Inferior parietal cortex (tissue), 1 donor: ENCODE data around the gene PSAPL1.

Source experiments
- DNase-seq: peaks from one replicate; pipeline ENCODE4 v3.0.0-alpha.2; 2016; ENCODE audit errors: extremely low spot score

The PSAPL1 gene

DNA sequence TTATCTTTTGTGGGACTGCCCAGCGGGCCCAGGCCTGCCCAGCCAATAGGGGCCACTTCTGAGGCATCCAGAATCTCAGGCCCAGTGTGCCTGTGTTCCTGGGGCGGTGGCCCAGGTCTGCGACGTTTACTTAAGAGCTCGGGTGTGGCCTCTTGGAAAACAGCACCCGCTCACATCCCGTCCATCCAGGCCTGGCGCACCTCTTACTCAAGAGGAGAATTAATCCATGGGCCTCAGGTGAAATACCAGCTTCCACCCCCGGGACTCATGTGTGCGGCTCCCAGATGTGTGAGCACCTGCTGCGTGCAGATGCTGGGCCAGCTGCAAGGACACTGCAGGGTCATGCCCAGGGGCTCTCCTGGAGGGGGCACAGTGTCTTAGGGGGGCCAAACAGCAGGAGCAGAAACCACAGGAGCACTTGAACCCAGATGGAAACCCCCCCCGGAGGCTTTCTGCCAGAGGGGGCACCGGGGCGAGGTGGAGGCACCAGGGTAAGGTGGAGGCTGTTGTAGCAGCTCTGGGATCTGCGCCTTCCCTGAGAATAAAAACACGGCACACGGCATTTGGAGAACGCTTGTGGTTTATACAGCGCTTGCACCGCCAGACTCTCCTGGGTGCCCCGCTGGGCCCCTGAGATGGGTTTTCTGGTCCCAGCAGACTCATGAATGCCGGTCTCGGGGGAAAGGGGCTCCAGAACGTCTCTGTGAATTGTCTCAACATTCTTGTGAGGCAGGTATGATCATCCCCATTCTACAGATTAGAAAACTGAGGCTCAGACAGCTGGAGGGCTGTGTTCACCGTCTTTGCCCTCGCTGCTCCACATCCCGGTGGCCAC lies 2.8 kb downstream of the PSAPL1 start:
- DNase-seq: no peak

DNA sequence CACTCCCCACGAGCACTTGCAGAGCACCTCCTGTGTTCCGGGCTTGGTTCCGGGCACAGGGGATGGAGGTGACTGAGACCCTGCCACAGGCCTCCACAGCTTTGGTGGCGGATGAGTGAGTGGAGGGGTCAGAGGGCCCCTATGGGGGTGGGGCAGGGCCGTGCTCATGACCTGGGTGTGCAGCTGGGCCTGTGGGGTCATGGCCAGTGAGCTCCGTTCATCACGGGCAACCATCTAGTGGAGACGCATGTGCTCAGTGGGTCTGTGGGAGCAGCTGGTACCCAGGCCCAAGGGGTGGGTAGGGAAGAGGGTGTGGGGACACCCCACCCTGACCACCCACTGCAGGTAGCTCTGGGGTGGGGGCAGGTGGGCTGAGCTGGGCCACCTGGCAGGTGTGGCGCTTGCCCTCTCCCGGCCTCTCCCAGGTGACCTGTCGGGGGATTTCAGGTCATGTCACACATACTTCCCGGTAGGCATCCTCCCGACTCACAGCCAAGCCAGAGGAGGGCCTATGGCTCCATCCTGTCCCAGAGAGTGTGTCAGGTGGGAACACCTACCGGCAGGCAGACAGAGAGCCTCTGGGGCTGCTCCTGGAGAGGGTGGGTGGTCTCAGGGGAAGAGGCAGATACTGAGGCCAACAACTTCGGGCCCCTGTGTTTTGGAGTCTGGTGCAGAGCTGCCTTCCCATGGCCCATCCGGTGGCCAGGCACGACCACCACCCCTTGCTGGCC lies 3.6 kb downstream of the PSAPL1 start:
- no peak for DNase-seq

DNA sequence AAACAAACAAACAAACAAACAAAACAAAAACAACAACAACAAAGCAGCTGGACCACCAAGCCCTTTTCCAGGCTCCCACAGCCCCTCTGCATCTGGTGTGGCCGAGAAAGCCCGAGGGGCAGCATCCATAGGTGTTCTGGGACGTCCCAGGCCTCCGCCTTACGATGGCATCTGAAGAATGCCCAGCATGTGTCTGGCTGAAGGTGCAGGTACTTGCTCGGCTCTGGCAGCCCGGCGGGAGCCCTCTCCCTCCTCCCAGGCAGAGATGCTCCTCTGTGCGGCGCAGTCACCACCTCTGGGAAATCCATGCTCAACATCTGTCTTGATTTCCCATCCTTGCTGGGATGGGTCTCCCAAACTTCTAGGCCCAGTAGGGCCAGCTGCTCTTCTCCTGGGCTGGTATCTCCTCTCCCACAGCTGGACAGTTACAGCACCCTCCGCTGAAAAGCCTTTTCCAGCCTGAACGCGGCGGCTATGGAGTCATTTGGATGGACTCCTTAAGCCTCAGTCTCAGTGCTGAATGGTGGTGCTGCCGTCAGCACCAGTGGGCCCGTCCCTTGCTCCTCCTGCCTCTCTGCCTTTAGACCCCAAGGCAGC lies 4.3 kb downstream of the PSAPL1 start:
- no peak for DNase-seq

DNA sequence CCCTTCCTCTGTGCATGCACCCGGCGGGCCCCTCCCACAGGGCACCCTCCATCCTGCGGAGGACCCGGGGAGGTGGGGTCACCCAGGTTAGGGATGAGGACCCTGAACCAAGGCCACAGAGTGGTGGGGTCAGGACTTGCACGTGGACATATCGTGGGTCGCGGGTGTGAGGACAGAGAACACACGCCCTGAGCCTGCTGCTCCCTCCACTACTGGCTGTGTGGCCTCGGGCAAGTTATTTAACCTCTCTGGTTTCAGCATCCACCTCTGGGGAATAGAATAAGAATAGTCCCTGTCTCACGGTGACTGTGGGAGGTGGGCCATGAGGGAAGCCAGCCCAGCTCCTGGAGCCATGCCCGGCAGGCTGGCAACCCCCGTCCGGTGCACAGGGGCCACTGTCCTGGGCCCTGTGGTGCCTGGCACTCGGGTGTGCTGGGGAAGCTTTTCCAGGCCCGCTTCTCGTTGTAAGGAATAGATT lies 5.1 kb downstream of the PSAPL1 start:
- DNase-seq: no peak

DNA sequence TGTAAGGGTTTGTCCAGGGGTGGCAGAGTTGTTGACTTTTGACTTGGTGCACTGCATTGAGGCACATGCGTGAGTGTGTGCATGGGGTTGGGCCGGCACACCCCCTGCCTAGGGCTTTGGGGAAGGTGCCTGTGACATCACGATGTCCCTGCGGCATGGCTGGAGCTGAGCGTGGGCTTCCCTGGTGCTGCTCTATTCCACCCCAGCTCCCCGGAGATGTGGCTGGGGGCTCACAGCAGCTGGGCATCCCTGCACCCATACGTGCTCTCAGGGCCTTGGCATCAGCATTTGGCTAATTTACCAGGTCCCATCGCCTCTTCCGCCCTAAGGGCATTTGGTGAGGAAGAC lies 5.7 kb downstream of the PSAPL1 start:
- no peak for DNase-seq

DNA sequence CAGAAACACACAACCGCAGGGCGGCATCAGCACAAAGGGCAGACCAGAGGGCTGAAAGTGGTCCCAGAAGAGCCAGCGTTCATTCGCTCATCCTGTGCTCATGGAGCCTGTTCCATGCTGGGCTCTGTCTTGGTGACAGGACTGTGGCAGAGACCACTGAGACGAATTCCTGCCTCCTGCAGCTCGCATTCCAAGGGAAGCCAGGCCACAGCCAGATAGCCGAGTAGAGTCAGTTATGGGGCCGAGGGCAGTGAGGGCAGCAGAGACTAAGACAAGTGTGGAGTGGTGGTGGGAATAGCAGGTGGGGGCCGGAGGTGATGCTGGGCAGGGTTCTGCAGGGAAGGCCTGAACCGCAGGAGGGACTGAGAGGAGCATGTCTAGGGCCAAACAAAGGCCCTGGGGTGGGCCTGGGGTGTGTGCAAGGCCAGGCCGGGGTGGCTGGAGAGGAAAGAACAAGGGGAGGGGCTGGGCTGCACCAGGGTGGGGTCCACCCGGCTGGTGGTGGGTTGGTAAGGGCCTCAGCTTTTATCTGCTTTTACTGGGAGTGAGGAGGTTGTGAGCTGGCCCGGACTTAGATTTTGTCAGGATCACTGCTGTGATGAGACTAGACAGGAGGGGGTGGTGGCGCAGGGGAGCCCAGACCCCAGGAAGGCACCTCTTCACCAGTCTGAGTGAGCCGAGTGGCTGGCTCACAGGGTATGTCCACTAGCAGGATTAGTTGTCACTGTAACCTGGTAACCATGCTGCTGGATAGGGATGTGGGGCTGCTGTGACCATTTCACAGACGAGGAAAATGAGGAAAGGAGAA lies 6.3 kb downstream of the PSAPL1 start:
- no peak for DNase-seq

DNA sequence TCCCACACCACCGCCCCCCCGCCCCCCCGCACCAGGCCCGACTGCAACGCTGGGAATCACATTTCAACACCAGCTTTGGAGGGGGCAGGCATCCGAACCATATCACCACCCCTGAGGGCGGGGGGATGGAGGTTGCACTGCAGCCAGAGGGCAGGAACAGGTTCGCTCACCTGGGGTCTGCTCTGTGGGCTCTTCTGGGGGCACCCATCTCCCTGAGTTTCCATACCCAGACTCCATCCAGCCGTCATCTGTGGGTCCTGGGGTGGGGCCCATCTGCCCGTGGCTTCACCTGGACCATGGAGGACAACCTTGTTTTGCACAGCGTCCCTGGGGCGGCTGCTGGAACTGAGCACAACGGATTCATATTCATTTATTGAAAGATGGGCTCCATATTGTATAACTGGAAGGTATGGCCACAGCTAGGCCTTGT lies 6.9 kb downstream of the PSAPL1 start:
- no peak for DNase-seq

DNA sequence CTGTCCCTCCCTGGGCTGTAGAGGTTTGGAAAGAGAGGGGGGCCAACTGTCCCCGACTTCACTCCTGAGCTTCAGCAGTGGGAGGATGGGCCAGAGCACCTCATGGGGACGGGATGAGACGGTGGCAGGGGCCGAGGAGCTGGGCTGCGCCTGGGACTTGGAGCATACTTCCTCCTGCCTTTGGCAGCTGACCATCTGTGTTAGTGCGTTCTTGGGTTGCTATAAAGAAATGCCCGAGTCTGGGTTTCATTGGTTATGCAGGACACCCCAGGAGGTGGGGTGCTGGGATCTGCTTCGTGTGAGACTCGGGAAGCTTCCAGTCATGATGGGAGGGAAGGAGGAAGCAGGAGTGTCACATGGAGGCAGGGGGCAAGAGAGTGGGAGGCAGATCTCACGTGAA lies 7.4 kb downstream of the PSAPL1 start:
- DNase-seq: no peak

DNA sequence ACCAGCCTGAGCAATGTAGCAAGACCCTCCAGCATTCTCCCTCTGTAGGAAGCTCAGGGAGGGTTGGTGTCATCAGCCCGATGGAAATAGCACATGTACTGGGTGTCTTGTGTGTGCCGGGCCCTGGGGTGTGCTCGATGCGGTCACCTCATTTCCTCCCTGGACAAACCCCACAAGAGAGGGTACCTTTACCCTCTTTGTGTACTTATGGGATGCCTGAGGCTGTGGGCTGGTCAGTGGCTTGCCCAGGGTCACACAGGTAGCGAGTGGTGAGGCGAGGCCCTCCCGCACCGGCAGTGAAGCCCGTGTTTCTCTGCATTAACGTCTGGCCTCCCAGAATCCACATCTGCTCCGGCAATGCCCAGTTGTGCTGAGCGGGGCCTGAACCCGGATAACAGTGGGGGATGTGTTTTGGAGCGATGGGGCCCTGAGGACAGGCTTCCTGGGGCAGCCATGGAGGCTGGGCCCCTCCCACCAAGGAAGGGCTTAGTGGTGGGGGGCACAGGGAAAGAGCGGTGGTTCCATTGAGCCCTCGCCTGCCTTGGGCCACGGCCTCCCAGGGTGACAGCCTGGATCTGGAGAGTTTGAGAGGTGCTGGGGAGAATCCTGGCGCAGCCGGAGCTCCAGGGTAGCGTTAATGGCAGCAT lies 8.1 kb downstream of the PSAPL1 start:
- DNase-seq: no peak

DNA sequence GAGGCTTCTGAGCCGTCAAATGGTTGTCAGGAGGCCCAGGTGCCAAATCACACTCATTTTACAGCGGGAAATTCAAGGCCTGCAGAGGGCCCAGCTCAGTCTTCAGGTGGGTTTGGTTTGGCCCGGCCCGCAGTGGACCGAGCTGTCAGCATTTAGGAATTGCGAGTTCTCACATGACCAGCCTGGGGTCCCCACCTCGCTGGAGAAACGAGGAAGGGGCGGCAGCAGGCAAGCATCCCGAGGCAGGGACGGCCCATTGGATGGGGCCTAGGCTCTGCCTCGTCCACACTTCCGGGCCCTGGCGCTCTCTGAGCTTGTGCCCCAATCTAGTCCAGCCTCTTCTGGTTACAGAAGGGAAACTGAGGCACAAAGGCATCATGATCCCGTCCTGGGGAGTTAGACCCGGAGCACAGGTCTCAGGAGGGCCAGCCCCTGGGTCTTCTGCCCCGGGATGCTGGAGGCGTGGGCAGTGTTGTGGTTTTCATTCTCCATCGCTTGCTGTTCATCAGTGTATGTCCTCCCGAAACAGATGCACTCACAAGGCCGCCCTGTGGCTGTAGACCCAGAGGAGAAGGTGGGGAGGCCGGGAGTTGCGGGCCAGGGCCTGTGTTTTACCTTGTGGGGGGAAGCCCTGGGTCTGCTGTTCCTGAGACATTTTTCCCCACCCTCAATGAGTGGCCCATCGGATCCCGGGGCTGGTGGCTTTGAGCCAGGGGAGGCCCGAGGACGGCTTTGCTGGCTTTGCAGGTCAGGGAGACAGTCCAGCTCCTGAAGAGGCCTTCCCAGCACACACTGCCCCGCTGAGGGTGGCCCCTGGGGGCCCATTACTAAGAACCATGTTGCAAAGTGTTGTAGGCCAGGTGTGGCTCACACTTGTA lies 8.9 kb downstream of the PSAPL1 start:
- no peak for DNase-seq

DNA sequence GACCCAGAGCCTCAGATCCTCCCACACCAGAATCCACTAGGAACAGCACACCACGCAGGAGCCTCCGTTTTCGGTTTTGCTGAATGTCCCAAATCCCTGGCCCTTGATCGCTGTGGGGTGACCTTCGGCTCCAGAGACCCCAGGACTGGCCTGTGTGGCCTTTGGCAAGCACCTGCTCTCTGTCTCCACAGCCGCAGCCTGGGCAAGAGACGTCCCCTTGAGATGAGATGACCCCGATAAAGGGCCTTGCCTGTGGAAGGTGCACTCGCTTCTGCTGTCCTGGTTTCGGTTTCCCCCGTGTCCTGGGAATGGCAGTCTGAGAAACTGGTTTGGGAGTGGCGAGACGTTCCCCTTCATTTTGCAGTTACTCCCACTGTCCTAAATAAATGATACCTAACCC lies 9.6 kb downstream of the PSAPL1 start:
- DNase-seq: no peak

DNA sequence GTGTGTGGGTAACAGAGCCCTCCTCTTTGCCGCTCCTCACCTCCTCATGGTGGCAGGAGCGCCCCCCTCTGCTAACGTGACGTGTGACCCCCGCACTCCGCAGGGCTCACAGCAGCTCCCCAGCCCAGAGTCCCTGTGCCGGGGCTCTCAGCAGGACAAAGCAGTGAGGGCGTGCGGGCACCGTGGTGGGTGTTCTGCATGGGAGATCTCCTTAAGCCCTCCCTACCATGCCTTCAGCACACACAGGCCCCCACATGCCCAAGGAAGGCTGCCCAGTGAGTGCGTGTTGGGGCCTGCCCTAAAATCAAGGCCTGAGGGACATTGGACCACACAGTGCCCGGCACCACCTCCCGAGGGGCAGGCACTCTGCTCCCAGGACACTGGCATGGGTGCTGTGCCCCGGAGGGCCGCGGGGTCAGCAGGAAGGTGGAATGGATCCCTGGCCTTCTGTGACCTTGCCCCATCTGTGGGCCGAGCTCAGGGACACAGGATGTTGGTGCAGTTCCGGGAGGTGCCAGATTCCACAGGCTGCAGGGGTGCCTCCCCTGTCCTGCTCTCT lies 10.1 kb downstream of the PSAPL1 start:
- DNase-seq: no peak

DNA sequence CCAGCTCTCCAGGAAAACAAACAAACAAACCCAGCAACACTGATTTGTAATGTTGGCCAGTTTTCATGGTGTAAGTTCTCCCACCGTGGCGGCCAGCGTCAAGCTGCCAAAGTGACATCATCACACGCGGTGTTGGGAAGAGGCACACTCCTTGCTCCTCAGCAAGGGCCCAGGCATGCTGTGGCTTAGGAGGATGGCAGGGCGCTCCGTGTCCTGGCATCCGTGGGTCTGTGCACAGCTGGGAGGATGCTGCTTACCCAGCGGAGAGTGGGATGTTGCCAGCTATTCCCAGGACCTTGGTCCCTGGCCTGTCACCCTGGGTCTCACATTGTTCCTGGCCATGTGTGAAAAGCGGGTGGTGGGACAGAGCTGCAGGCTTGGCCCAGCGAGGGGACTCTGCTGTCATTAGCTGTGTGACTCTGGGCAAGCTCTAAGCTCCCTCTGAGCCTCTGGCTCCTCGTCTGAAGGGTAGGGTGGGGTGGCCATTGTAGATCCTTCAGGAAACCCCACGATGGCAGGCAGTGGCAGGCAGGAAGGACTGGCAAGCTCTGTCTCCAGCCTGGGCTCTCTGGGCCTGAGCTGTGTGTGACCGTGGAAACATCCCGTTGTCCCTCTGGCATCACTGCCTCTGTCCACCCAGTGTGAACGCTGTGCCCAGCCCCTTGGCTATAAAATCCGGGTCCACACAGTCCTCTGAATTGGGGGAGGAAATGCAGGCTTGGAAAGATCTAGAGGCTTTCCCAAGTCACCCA lies 10.8 kb downstream of the PSAPL1 start:
- no peak for DNase-seq

DNA sequence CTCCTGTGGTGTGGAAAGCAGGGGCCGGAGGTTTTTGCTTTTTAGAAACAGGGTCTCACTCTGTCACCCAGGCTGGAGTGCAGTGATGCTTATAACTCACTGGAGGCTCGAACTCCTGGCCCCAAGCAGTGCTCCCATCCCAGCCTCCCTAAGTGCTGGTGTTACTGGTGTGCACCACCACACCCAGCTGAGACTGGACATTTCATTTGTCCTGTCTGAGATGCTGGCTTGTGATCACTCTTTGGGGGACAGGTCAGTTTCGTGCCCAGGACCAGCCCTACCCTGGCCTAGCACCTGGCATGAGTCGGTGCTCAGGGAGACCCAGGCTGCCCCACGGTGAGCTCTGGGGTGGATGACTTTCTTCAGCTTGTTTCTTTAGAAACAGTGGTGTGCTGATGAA lies 11.3 kb downstream of the PSAPL1 start:
- DNase-seq: no peak

DNA sequence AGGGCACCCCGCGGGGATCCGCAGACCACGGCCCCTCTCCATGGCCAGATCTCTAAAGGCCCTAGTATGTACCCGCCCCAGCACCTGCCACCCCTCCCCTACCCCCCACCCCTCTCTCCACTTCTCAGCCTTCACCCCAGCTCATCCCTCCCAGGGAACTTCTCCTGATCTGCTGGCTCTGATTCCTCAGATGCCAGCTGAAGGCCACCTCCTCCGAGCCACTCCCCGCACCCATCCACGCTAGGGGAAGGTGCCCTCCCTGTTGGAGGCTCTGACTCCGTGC lies 11.9 kb downstream of the PSAPL1 start:
- DNase-seq: no peak

DNA sequence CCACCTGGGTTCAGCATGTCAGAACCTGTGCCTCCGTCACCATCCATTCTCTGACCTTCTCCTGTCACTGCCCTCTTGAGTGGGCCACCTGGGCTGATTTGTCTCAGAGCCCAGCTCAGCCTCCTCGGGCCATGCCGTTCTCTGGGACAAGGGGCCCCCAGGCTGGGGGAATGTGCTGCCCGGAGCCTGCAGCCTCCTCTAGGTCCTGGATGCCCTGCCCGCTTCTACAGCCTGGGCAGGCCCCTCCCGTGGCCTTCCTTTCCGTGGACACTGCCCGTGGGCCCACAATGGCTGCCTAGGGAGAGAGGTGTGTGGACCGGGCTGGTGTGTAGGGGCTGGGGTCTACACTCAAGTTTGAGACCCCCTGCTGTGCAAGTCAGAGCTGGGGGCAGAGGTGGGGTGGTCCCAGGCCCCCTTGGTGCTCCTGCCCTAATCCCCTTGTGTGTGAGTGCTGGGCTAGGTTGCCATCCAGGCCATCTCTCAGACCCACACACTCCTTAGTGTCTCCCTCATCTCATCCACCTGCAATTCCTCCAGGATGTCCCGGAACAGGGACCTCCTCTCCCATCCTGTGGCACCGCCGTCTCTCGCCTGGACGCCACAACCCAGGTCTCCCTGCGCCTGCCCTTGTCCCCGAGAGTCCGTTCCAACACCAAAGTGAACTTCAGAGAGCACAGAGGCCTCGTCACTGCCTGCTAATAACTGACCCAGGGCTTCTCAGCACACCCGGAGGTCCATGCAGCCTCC lies 12.4 kb downstream of the PSAPL1 start:
- no peak for DNase-seq

DNA sequence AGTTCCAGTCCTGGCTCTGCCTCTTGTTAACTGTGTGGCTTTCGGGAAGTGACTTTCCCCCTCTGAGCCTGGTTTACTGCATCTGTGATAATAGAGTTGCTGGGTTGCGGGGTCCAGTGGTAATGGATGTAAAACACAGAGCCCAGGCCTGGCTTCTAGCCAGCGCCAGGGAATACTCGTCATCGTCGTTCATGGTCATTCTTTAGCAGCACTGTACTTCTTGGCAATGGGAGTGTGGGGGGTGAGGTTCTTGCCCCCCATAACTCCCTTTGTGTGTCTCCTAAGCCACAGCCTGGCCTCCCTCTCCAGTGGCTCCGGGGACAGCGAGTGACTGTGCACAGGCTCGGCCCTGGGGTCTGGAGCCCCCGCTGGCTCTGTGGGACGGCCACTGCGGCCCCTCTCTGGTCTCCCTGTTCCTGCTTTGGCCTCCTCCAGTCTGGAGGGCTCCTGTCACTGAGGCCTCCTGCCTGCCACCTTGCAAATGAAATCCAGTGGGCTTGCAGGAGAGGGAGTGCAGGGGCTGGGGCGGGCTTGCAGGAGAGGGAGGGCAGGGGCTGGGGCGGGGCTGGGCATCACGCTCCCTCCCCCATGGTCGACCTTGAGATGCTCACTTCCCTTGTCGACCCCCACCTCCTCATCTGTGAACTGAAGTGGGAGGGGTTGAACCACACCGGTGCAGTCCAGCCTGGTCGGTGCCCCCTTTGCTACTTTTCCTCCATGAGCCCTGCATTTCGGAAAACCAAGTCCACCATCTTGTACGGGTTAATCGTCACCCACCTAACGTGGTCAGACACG lies 13.2 kb downstream of the PSAPL1 start:
- DNase-seq: no peak

DNA sequence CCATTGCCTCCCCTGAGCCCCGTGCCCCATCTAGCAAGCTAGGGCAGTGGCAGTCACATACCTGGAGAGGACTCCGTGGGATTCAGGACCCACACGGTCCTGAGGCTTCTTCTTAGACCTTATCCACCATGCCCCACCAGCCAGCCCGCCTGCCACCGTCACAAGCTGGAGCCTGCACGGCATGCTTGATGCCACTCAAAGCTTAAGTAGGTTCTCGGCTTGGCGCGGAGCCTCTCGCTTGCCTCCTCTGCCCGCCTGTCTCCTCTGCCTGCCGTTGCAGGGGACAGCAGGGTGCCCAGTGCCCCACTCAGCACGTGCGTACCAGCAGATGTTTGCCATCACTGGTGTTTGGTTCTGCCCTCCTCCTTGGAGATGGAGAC lies 14.1 kb downstream of the PSAPL1 start:
- DNase-seq: no peak
